OCI-LY1 (cell line): ENCODE measurements around the gene SCN5A.

Experiments
- H2AFZ ChIP-seq: fragments of 200-600 bp; sonication (generic), shearing (Covaris generic); 2 replicates; pipeline ENCODE4 v1.6.0; 2014; ENCODE audit warnings: antibody characterized with exemption, mild to moderate bottlenecking, low read length
- H3F3A ChIP-seq: fragments of 200-600 bp; sonication (generic), shearing (Covaris generic); 2 replicates; pipeline ENCODE4 v1.6.0; 2014; ENCODE audit warnings: mild to moderate bottlenecking, antibody characterized with exemption, low read length, moderate library complexity; ENCODE audit not compliant: insufficient read depth
- H3K27ac ChIP-seq: fragments of 200-600 bp; sonication (generic); 2 replicates; pipeline ENCODE4 v1.5.1; 2014; ENCODE audit warnings: low read length, mixed run types, mild to moderate bottlenecking, low read depth; ENCODE audit not compliant: poor library complexity, severe bottlenecking
- H3K27me3 ChIP-seq: fragments of 200-600 bp; sonication (generic); 2 replicates; pipeline ENCODE4 v1.6.0; 2014; ENCODE audit warnings: antibody characterized with exemption, mild to moderate bottlenecking, low read length, moderate library complexity; ENCODE audit not compliant: insufficient read depth
- H3K36me3 ChIP-seq: fragments of 200-600 bp; sonication (generic); 2 replicates; pipeline ENCODE4 v1.6.1; 2014; ENCODE audit warnings: mild to moderate bottlenecking, antibody characterized with exemption, low read length, moderate library complexity, mixed read lengths; ENCODE audit not compliant: insufficient read depth
- H3K4me1 ChIP-seq: fragments of 200-600 bp; sonication (generic); 2 replicates; pipeline ENCODE4 v1.5.1; 2014; ENCODE audit warnings: mild to moderate bottlenecking, low read length, moderate library complexity; ENCODE audit not compliant: insufficient read depth, severe bottlenecking
- H3K4me2 ChIP-seq: fragments of 200-600 bp; sonication (generic), shearing (Covaris generic); 2 replicates; pipeline ENCODE4 v1.6.1; 2014; ENCODE audit warnings: low read length
- H3K4me3 ChIP-seq: fragments of 200-600 bp; sonication (generic); 2 replicates; pipeline ENCODE4 v1.5.1; 2014; ENCODE audit warnings: low read length, low read depth, mild to moderate bottlenecking, mixed read lengths; ENCODE audit not compliant: poor library complexity, severe bottlenecking
- H3K79me2 ChIP-seq: fragments of 200-600 bp; shearing (Covaris generic); 2 replicates; pipeline ENCODE4 v1.6.1; 2016; ENCODE audit warnings: mixed run types, low read length, mixed read lengths; ENCODE audit not compliant: insufficient read depth
- H3K9ac ChIP-seq: fragments of 200-600 bp; sonication (generic), shearing (Covaris generic); 2 replicates; pipeline ENCODE4 v1.6.1; 2014; ENCODE audit warnings: mild to moderate bottlenecking, low read length, mixed read lengths
- H3K9me2 ChIP-seq: fragments of 200-600 bp; sonication (generic), shearing (Covaris generic); 2 replicates; pipeline ENCODE4 v1.6.1; 2014; ENCODE audit warnings: low read depth, mild to moderate bottlenecking, low read length, mixed read lengths
- H3K9me3 ChIP-seq: fragments of 200-600 bp; shearing (Covaris generic); 2 replicates; pipeline ENCODE4 v1.6.1; 2014; ENCODE audit warnings: low read length, mixed read lengths
- H4K20me1 ChIP-seq: fragments of 200-600 bp; sonication (generic), shearing (Covaris generic); 2 replicates; pipeline ENCODE4 v1.6.0; 2016; ENCODE audit warnings: mild to moderate bottlenecking, low read length; ENCODE audit not compliant: insufficient read depth
- CTCF ChIP-seq: fragments of 200-600 bp; sonication (generic), shearing (Covaris generic); IDR thresholded peaks from 2 replicates; pipeline ENCODE4 v1.5.1; 2017; ENCODE audit warnings: mild to moderate bottlenecking, antibody characterized with exemption, low read length, moderate library complexity, mixed read lengths
- EZH2 ChIP-seq: fragments of 200-600 bp; sonication (generic), shearing (Covaris generic); IDR thresholded peaks from 2 replicates; pipeline ENCODE4 v1.8.0; 2017; ENCODE audit warnings: borderline replicate concordance, mixed run types, mild to moderate bottlenecking, antibody characterized with exemption, low read length, moderate library complexity, mixed read lengths

Gene SCN5A

GRCh38 chr3:38586546-38587520, 62.7 kb downstream of the SCN5A start:
- TF ChIP-seq EZH2, result no peak
- TF ChIP-seq CTCF, result no peak
- H4K20me1 ChIP-seq, result no peaks in the 10 kb centered on the region
- H3K4me3 ChIP-seq, result no peak overlapping the region

GRCh38 chr3:38585791-38586420, 63.6 kb downstream of the SCN5A start:
- H3K4me2 ChIP-seq, result no peak overlapping the region
- no peak overlapping the region for H3K27ac ChIP-seq
- H2AFZ ChIP-seq, result no peak overlapping the region
- TF ChIP-seq EZH2, result no peak
- TF ChIP-seq CTCF, result no peak
- no peaks in the 10 kb centered on the region for H3K79me2 ChIP-seq
- H3K9me3 ChIP-seq, result no peaks in the 10 kb centered on the region
- H3K27me3 ChIP-seq, result no peaks in the 10 kb centered on the region
- no peaks in the 10 kb centered on the region for H3K9me2 ChIP-seq
- H3K9ac ChIP-seq, result no peak overlapping the region
- H3K4me1 ChIP-seq, result no peaks in the 10 kb centered on the region
- no peak overlapping the region for H3K4me3 ChIP-seq
- no peaks in the 10 kb centered on the region for H3F3A ChIP-seq
- no peaks in the 10 kb centered on the region for H3K36me3 ChIP-seq
- no peaks in the 10 kb centered on the region for H4K20me1 ChIP-seq

More at GRCh38 chr3:38586546-38587520, 62.7 kb downstream of the SCN5A start:
- H3K9me3 ChIP-seq, result no peaks in the 10 kb centered on the region
- H3K79me2 ChIP-seq, result no peaks in the 10 kb centered on the region
- H3K9me2 ChIP-seq, result no peaks in the 10 kb centered on the region
- H3K4me2 ChIP-seq, result no peak overlapping the region
- no peaks in the 10 kb centered on the region for H3F3A ChIP-seq
- H3K4me1 ChIP-seq, result no peaks in the 10 kb centered on the region
- no peak overlapping the region for H3K9ac ChIP-seq
- no peaks in the 10 kb centered on the region for H3K36me3 ChIP-seq
- H3K27ac ChIP-seq, result no peak overlapping the region
- H3K27me3 ChIP-seq, result no peaks in the 10 kb centered on the region
- H2AFZ ChIP-seq, result no peak overlapping the region

- no peak overlapping the region for H3K4me3 ChIP-seq
- no peaks in the 10 kb centered on the region for H4K20me1 ChIP-seq
- no peaks in the 10 kb centered on the region for H3F3A ChIP-seq
- H3K27ac ChIP-seq, result no peak overlapping the region
- no peaks in the 10 kb centered on the region for H3K27me3 ChIP-seq
- no peaks in the 10 kb centered on the region for H3K36me3 ChIP-seq
- no peaks in the 10 kb centered on the region for H3K9me3 ChIP-seq
- no peak overlapping the region for H3K4me2 ChIP-seq
- H2AFZ ChIP-seq, result no peak overlapping the region
- H3K9me2 ChIP-seq, result no peaks in the 10 kb centered on the region
- no peaks in the 10 kb centered on the region for H3K4me1 ChIP-seq
- no peak overlapping the region for H3K9ac ChIP-seq
- no peak for TF ChIP-seq EZH2
- TF ChIP-seq CTCF, result no peak
- H3K79me2 ChIP-seq, result no peaks in the 10 kb centered on the region
Measured at GRCh38 chr3:38583688-38584087, 65.8 kb downstream of the SCN5A start.
